Fibroblast of lung (primary cell): ENCODE results near the gene CAPZB. TPM values are rescaled to one million over a fixed set of nuclear protein-coding genes. Genes with fewer than 3 reads are reported as not detected.
A peak's percentile ranks its signal among the peaks of the same experiment; 100 is the strongest.
"Not testable (repeated sequence)": the region's sequence is repeated elsewhere in the genome, so short reads cannot be mapped to it uniquely, and the experiment has no call there.

Experiments
- DNase-seq, 2 donors: peaks; one replicate each; pipeline versions ENCODE4 v3.0.0 to v3.0.0-alpha.2; 2010; ENCODE audit warnings: low read depth in 2 of 2
- H2AFZ ChIP-seq: 2 replicates; pipeline ENCODE4 v1.5.1; 2012; ENCODE audit warnings: low read length, control low read depth, inconsistent platforms
- H3K27ac ChIP-seq: 2 replicates; pipeline ENCODE4 v1.5.1; 2011; ENCODE audit warnings: low read length, control low read depth; ENCODE audit not compliant: insufficient read depth
- H3K27me3 ChIP-seq: 2 replicates; pipeline ENCODE4 v1.5.1; 2011; ENCODE audit warnings: mild to moderate bottlenecking, low read length; ENCODE audit not compliant: control insufficient read depth, insufficient read depth
- H3K36me3 ChIP-seq: 2 replicates; pipeline ENCODE4 v1.5.1; 2011; ENCODE audit warnings: low read length; ENCODE audit not compliant: control insufficient read depth, insufficient read depth
- H3K4me1 ChIP-seq: 2 replicates; pipeline ENCODE4 v1.5.1; 2011; ENCODE audit warnings: low read length; ENCODE audit not compliant: control insufficient read depth, insufficient read depth; ENCODE audit errors: extremely low read depth
- H3K4me2 ChIP-seq: 2 replicates; pipeline ENCODE4 v1.5.1; 2011; ENCODE audit warnings: low read length, control low read depth; ENCODE audit not compliant: insufficient read depth; ENCODE audit errors: extremely low read depth
- H3K4me3 ChIP-seq, 4 experiments: fragments of 200-600 bp in 1 of 4; sonication (generic) in 1 of 4; replicated peaks in 1 of 4; 2 replicates each; pipeline ENCODE4 v1.5.1; 2011 to 2016; ENCODE audit warnings: low read length in 4 of 4, low read depth in 3 of 4, mild to moderate bottlenecking in 3 of 4, control low read depth in 2 of 4, inconsistent platforms in 1 of 4, mixed read lengths in 1 of 4; ENCODE audit not compliant: insufficient read depth in 1 of 4; ENCODE audit errors: control extremely low read depth in 1 of 4
- H3K79me2 ChIP-seq: 2 replicates; pipeline ENCODE4 v1.5.1; 2012; ENCODE audit warnings: mild to moderate bottlenecking, low read length, inconsistent platforms; ENCODE audit not compliant: control insufficient read depth, insufficient read depth
- H3K9ac ChIP-seq: 2 replicates; pipeline ENCODE4 v1.5.1; 2011; ENCODE audit warnings: mild to moderate bottlenecking, low read length, control low read depth; ENCODE audit not compliant: insufficient read depth
- H3K9me3 ChIP-seq: 2 replicates; pipeline ENCODE4 v1.5.1; 2012; ENCODE audit warnings: low read depth, low read length; ENCODE audit not compliant: control insufficient read depth, insufficient read depth
- H4K20me1 ChIP-seq: 2 replicates; pipeline ENCODE4 v1.5.1; 2011; ENCODE audit warnings: low read length; ENCODE audit not compliant: control insufficient read depth, insufficient read depth; ENCODE audit errors: extremely low read depth
- CTCF ChIP-seq, 2 donors: IDR thresholded peaks in 1 of 2; conservative IDR thresholded peaks in 1 of 2; 1 replicate in 1 of 2; 2 replicates in 1 of 2; pipeline ENCODE4 v1.5.1; 2011 to 2012; ENCODE audit warnings: low read length in 2 of 2, control low read depth in 1 of 2, inconsistent platforms in 1 of 2, low read depth in 1 of 2, mild to moderate bottlenecking in 1 of 2
- EZH2 ChIP-seq: IDR thresholded peaks from 2 replicates; pipeline ENCODE4 v1.5.1; 2012; ENCODE audit warnings: low read length, control low read depth, mild to moderate bottlenecking; ENCODE audit errors: missing control alignments
- polyA plus RNA-seq, 2 donors: library from polyadenylated mRNA; depleted of rRNA in 1 of 2; stranded (reverse) in 1 of 2; unstranded in 1 of 2; fragments of >200 nt; gene quantifications; 2 replicates each; pipeline ENCODE4 v1.2.1, GENCODE V29; 2011 to 2012; ENCODE audit warnings: missing spikeins in 1 of 2
- total RNA-seq: library from RNA; depleted of rRNA; stranded (reverse); fragments of >200 nt; gene quantifications from 2 replicates; pipeline ENCODE4 v1.2.1, GENCODE V29; 2014

Gene CAPZB
- total and polyA plus RNA-seq, 2 donors (not counting 1 experiment from before 2014, with no cell fraction given) = 104 to 495 TPM

DNA sequence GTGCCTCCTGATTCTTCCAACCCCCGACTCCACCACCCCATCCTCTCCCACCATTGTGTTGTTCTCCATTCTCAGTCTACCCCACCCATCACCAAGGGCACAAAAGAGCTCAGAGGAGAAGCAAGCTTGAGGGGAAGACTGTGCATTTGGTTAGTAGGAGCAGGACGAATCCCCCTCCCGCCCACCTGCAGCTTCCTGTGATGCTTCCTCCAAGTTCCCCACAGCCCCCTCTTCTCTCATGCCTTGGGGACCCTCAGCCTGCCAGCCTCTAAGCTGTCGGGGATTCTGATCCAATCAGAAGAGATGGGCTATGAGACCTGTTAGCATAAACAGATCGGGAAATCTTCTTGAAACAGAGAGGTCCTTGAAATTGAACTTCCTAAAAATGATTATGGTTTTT, 22.2 kb upstream of the CAPZB start:
- no peak overlapping the region for H3K9ac ChIP-seq
- no peaks in the 10 kb centered on the region for H4K20me1 ChIP-seq

DNA sequence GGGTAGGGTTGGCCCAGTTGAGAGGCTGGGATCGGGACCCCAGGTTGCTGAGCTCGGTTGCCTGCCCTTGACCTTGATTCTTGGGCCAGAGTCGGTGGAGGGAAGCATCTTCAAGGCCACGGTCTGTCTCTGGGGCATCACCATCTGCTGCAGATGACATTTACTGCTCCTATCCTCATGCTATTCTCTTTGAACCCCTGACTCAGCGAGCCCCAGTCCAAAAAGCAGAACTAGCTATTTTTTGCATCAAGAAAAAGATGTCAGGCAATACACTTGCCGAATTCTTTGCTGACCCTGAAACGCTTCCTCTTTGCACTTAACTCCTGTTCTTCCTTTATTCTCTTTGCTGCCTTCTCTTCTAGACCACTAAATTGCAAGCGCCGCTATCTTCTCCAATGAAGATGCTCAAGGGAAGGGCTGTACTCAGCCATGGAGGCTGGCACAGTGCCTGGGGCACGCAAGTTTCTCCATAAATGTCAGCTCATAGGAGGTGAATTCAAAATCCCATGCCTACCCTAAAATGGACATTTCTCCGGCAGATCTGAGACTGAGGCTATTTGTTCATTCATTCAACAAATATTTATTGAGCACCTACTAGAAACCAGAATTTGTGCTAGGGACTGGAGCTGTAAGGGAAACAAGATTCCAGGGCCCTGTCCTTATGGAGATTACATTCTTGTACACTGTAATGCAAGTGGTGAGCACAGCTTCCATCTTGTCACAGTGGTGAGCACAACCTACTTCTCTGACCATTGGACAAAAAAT, 20.5 kb upstream of the CAPZB start:
- Histone ChIP-seq H3K36me3 (no peaks in the 10 kb centered on the region), H3K27me3 (no peaks in the 10 kb centered on the region), H3K9ac (peak overlapping the region; percentile 17), H2AFZ (no peak overlapping the region), H4K20me1 (no peaks in the 10 kb centered on the region), H3K79me2 (no peaks in the 10 kb centered on the region), H3K4me2 (peak overlapping the region; percentile 70), H3K9me3 (no peaks in the 10 kb centered on the region), H3K4me3 (peak overlapping the region in 2 of 4 experiments; percentile 3 to 11), H3K4me1 (peaks cover 15% of the 10 kb centered on the region), H3K27ac (peak overlapping the region; percentile 88)
- TF ChIP-seq CTCF (conservative IDR thresholded peaks at IDR 0.05 in 1 of 2, IDR thresholded peaks at IDR 0.05 in 1 of 2; ENCODE audit: low read depth in 1 of 2, low read length in 2 of 2) (no peak), EZH2 (no peak)
- no peak for DNase-seq

More for the DNA sequence above, 22.2 kb upstream of the CAPZB start:
- no peaks in the 10 kb centered on the region for H3K79me2 ChIP-seq
- H3K27me3 ChIP-seq = no peaks in the 10 kb centered on the region
- no peak overlapping the region for H3K27ac ChIP-seq
- DNase-seq = no peak
- H3K36me3 ChIP-seq = no peaks in the 10 kb centered on the region
- no peaks in the 10 kb centered on the region for H3K9me3 ChIP-seq
- no peak overlapping the region for H2AFZ ChIP-seq
- no peak for TF ChIP-seq CTCF (conservative IDR thresholded peaks at IDR 0.05 in 1 of 2, IDR thresholded peaks at IDR 0.05 in 1 of 2; ENCODE audit: low read depth in 1 of 2, low read length in 2 of 2)
- TF ChIP-seq EZH2 = no peak
- H3K4me1 ChIP-seq = peaks cover 15% of the 10 kb centered on the region
- no peak overlapping the region for H3K4me3 ChIP-seq
- no peak overlapping the region for H3K4me2 ChIP-seq

DNA sequence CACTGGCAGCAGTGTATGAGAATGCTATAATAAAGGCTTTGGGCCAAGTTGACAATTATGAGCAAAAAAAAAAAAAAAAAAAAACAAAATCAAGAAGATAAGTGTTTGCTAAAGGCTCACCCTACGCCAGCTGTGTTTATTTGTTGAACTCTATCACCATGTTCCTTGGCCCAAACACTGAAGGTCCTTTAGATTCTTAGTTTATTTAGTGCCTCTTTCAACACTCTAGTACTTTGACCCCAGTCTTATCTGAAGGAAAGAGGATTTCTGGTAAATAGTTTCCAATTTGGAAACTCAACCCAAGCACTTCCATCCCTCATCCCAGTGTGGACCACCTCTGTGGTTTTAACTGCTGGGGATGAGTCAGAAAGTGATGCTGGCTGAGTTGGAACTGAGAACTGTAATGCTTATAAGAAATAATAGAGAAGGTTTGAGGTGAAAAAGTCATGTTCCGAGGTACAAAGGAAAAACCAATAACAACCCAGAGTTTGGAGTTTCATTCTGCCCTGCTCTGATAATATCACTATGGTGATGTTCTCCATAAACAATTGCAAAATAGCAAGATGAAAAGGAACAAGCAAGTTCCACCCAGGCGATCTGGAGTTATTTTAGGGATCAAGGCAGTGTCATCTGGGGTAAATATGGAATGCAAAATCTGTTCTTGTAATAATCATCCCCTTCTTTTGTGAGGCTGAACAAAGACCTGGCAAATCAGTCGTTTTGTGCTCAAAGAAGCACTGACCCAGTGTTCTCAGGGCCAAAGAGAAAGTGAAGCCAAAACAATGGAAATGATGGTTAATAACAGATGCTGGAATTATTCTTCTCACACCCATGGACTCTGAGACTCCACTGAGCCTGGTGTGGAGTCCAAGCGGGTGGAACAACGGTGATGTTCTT, 19.7 kb upstream of the CAPZB start:
- TF ChIP-seq CTCF (conservative IDR thresholded peaks at IDR 0.05 in 1 of 2, IDR thresholded peaks at IDR 0.05 in 1 of 2; ENCODE audit: low read depth in 1 of 2, low read length in 2 of 2) (no peak), EZH2 (no peak)
- H3K27ac ChIP-seq = peak overlapping the region; percentile 88
- no peaks in the 10 kb centered on the region for H3K36me3 ChIP-seq
- H2AFZ ChIP-seq = no peak overlapping the region
- H3K9me3 ChIP-seq = no peaks in the 10 kb centered on the region
- H3K4me1 ChIP-seq = peaks cover 15% of the 10 kb centered on the region
- peak; percentile 97 to 98 for DNase-seq
- peak overlapping the region in 2 of 4 experiments; percentile 3 to 11 for H3K4me3 ChIP-seq
- H4K20me1 ChIP-seq = no peaks in the 10 kb centered on the region
- H3K27me3 ChIP-seq = no peaks in the 10 kb centered on the region
- peak overlapping the region; percentile 70 for H3K4me2 ChIP-seq
- peak overlapping the region; percentile 17 for H3K9ac ChIP-seq
- H3K79me2 ChIP-seq = no peaks in the 10 kb centered on the region

- H4K20me1 ChIP-seq, H2AFZ ChIP-seq, H3K4me2 ChIP-seq, DNase-seq, H3K9ac ChIP-seq, H3K4me3 ChIP-seq, H3K9me3 ChIP-seq, H3K36me3 ChIP-seq, H3K27ac ChIP-seq, H3K27me3 ChIP-seq, H3K79me2 ChIP-seq: not testable (repeated sequence)
- H3K4me1 ChIP-seq = peaks cover 15% of the 10 kb centered on the region
Observed at GRCh38 chr1:19502284-19502683, 16.9 kb upstream of the CAPZB start.
